ENCODE measurements around the gene CXCL6. TPM values are rescaled to one million over a fixed set of nuclear protein-coding genes. Genes with fewer than 3 reads are reported as not detected.

The CXCL6 gene
- total RNA-seq, 2 experiments from 2014 or later, result not detected

- H3K4me3 Mint-ChIP-seq, result no peak overlapping the region
- CTCF ChIA-PET, result interaction anchor here (0.7 kb wide), 1 partner anchor 42 kb away, joined by 3 read pairs; no protein-coding TSS in a partner anchor
- H3K27me3 Mint-ChIP-seq, result no peaks in the 10 kb centered on the region
- DNase-seq (no peak), ATAC-seq (no peak)
- no peaks in the 10 kb centered on the region for H3K36me3 Mint-ChIP-seq
- no peaks in the 10 kb centered on the region for H3K4me1 Mint-ChIP-seq
- H3K9me3 Mint-ChIP-seq (ENCODE audit: low read depth), result no peaks in the 10 kb centered on the region
- no peak overlapping the region for H3K27ac Mint-ChIP-seq
Observed at GRCh38 chr4:73822812-73823504, 13.5 kb upstream of the CXCL6 start.

GRCh38 chr4:73823760-73824159 is 12.7 kb upstream of the CXCL6 start:
- H3K4me1 Mint-ChIP-seq, result no peaks in the 10 kb centered on the region
- no peak overlapping the region for H3K4me3 Mint-ChIP-seq
- CTCF ChIA-PET, result interaction anchor here (0.7 kb wide), 1 partner anchor 42 kb away, joined by 3 read pairs; no protein-coding TSS in a partner anchor
- H3K9me3 Mint-ChIP-seq (ENCODE audit: low read depth), result no peaks in the 10 kb centered on the region
- no peak for ATAC-seq
- H3K27ac Mint-ChIP-seq, result no peak overlapping the region
- DNase-seq, result no peak
- no peaks in the 10 kb centered on the region for H3K27me3 Mint-ChIP-seq
- no peaks in the 10 kb centered on the region for H3K36me3 Mint-ChIP-seq

- Mint-ChIP-seq H3K4me3 (no peak overlapping the region), H3K4me1 (no peaks in the 10 kb centered on the region), H3K27me3 (no peaks in the 10 kb centered on the region), H3K9me3 (ENCODE audit: low read depth) (peaks cover 2% of the 10 kb centered on the region), H3K36me3 (no peaks in the 10 kb centered on the region), H3K27ac (no peak overlapping the region)
- CTCF ChIA-PET, result no interaction called here
- no peak for ATAC-seq
- no peak for DNase-seq
Observed at GRCh38 chr4:73828956-73829355, 7.5 kb upstream of the CXCL6 start.

- H3K36me3 Mint-ChIP-seq, result no peaks in the 10 kb centered on the region
- no peak for ATAC-seq
- DNase-seq, result no peak
- H3K9me3 Mint-ChIP-seq (ENCODE audit: low read depth), result peaks cover 2% of the 10 kb centered on the region
- H3K27ac Mint-ChIP-seq, result no peak overlapping the region
- H3K4me3 Mint-ChIP-seq, result no peak overlapping the region
- CTCF ChIA-PET, result no interaction called here
- no peaks in the 10 kb centered on the region for H3K4me1 Mint-ChIP-seq
- H3K27me3 Mint-ChIP-seq, result no peaks in the 10 kb centered on the region
Observed at GRCh38 chr4:73831569-73831968, 4.9 kb upstream of the CXCL6 start.

GRCh38 chr4:73832651-73833237 is 3.7 kb upstream of the CXCL6 start:
- H3K4me1 Mint-ChIP-seq, result no peaks in the 10 kb centered on the region
- CTCF ChIA-PET, result no interaction called here

GRCh38 chr4:73839071-73839470 is 2.6 kb downstream of the CXCL6 start:
- Mint-ChIP-seq H3K4me3 (no peak overlapping the region), H3K27me3 (peaks cover 10% of the 10 kb centered on the region), H3K4me1 (no peaks in the 10 kb centered on the region), H3K36me3 (no peaks in the 10 kb centered on the region), H3K27ac (no peak overlapping the region), H3K9me3 (ENCODE audit: low read depth) (no peaks in the 10 kb centered on the region)
- CTCF ChIA-PET, result no interaction called here
- no peak for ATAC-seq
- DNase-seq, result no peak

More at GRCh38 chr4:73832651-73833237, 3.7 kb upstream of the CXCL6 start:
- DNase-seq (no peak), ATAC-seq (no peak)
- Mint-ChIP-seq H3K4me3 (no peak overlapping the region), H3K9me3 (ENCODE audit: low read depth) (peaks cover 2% of the 10 kb centered on the region), H3K36me3 (no peaks in the 10 kb centered on the region), H3K27me3 (peaks cover 10% of the 10 kb centered on the region), H3K27ac (no peak overlapping the region)

- no peak for ATAC-seq
- no peak overlapping the region for H3K4me3 Mint-ChIP-seq
- H3K36me3 Mint-ChIP-seq, result no peaks in the 10 kb centered on the region
- DNase-seq, result no peak
- H3K9me3 Mint-ChIP-seq (ENCODE audit: low read depth), result no peaks in the 10 kb centered on the region
- CTCF ChIA-PET, result no interaction called here
- H3K27me3 Mint-ChIP-seq, result peaks cover 10% of the 10 kb centered on the region
- H3K27ac Mint-ChIP-seq, result no peak overlapping the region
- H3K4me1 Mint-ChIP-seq, result no peaks in the 10 kb centered on the region
Observed at GRCh38 chr4:73839715-73840114, 3.2 kb downstream of the CXCL6 start.

- Mint-ChIP-seq H3K27ac (no peak overlapping the region), H3K9me3 (ENCODE audit: low read depth) (no peaks in the 10 kb centered on the region), H3K27me3 (peaks cover 10% of the 10 kb centered on the region), H3K36me3 (no peaks in the 10 kb centered on the region), H3K4me1 (no peaks in the 10 kb centered on the region), H3K4me3 (no peak overlapping the region)
- ATAC-seq (no peak), DNase-seq (no peak)
- CTCF ChIA-PET, result no interaction called here
Observed at GRCh38 chr4:73841243-73841925, 4.9 kb downstream of the CXCL6 start.

GRCh38 chr4:73842696-73843095 is 6.2 kb downstream of the CXCL6 start:
- CTCF ChIA-PET, result no interaction called here
- no peak overlapping the region for H3K27ac Mint-ChIP-seq
- H3K36me3 Mint-ChIP-seq, result no peaks in the 10 kb centered on the region
- H3K4me3 Mint-ChIP-seq, result no peak overlapping the region
- DNase-seq, result no peak
- no peaks in the 10 kb centered on the region for H3K4me1 Mint-ChIP-seq
- ATAC-seq, result no peak
- no peaks in the 10 kb centered on the region for H3K9me3 Mint-ChIP-seq (ENCODE audit: low read depth)
- peaks cover under 1% of the 10 kb centered on the region for H3K27me3 Mint-ChIP-seq

GRCh38 chr4:73843369-73843768 is 6.9 kb downstream of the CXCL6 start:
- Mint-ChIP-seq H3K27ac (no peak overlapping the region), H3K9me3 (ENCODE audit: low read depth) (no peaks in the 10 kb centered on the region), H3K27me3 (no peaks in the 10 kb centered on the region), H3K4me3 (no peak overlapping the region), H3K36me3 (no peaks in the 10 kb centered on the region), H3K4me1 (no peaks in the 10 kb centered on the region)
- no peak for ATAC-seq
- CTCF ChIA-PET, result no interaction called here
- no peak for DNase-seq

GRCh38 chr4:73844345-73844744 is 7.9 kb downstream of the CXCL6 start:
- CTCF ChIA-PET, result no interaction called here

GRCh38 chr4:73844806-73845205 is 8.3 kb downstream of the CXCL6 start:
- H3K27me3 Mint-ChIP-seq, result no peaks in the 10 kb centered on the region
- CTCF ChIA-PET, result no interaction called here
- H3K4me1 Mint-ChIP-seq, result no peaks in the 10 kb centered on the region
- H3K27ac Mint-ChIP-seq, result no peak overlapping the region
- H3K4me3 Mint-ChIP-seq, result no peak overlapping the region
- no peak for ATAC-seq
- H3K36me3 Mint-ChIP-seq, result no peaks in the 10 kb centered on the region
- no peaks in the 10 kb centered on the region for H3K9me3 Mint-ChIP-seq (ENCODE audit: low read depth)
- no peak for DNase-seq

More at GRCh38 chr4:73844345-73844744, 7.9 kb downstream of the CXCL6 start:
- H3K4me1 Mint-ChIP-seq, result no peaks in the 10 kb centered on the region
- H3K27me3 Mint-ChIP-seq, result no peaks in the 10 kb centered on the region
- H3K4me3 Mint-ChIP-seq, result no peak overlapping the region
- no peaks in the 10 kb centered on the region for H3K36me3 Mint-ChIP-seq
- H3K9me3 Mint-ChIP-seq (ENCODE audit: low read depth), result no peaks in the 10 kb centered on the region
- no peak overlapping the region for H3K27ac Mint-ChIP-seq
- ATAC-seq (no peak), DNase-seq (no peak)

- Mint-ChIP-seq H3K36me3 (no peaks in the 10 kb centered on the region), H3K9me3 (ENCODE audit: low read depth) (no peaks in the 10 kb centered on the region), H3K27ac (no peak overlapping the region), H3K4me1 (no peaks in the 10 kb centered on the region), H3K4me3 (no peak overlapping the region), H3K27me3 (no peaks in the 10 kb centered on the region)
- CTCF ChIA-PET, result no interaction called here
- ATAC-seq, result no peak
- no peak for DNase-seq
Observed at GRCh38 chr4:73847526-73848182, 11.2 kb downstream of the CXCL6 start.

Measured in activated CD8-positive, alpha-beta memory T cell treated with anti-CD3 and anti-CD28 coated beads, Interleukin-2, amount 10 ng/mL, durations not matched to agents 7 days and 5 days (primary cell).